Gastrocnemius medialis (tissue), 4 donors: Measurements from ENCODE around the gene SLC30A2. TPM values are rescaled to one million over a fixed set of nuclear protein-coding genes. Genes with fewer than 3 reads are reported as not detected.

ENCODE experiments used
- ATAC-seq, 2 donors: fragments of 150-250 bp; one replicate each; pipeline ENCODE4 v1.9.1; 2016
- DNase-seq, 2 donors: peaks; one replicate each; pipeline ENCODE4 v3.0.0-alpha.2; 2019
- H3K27ac ChIP-seq, 4 donors: fragments of 200-600 bp; sonication (generic); 1 replicate in 1 of 4; 2 replicates in 3 of 4; pipeline ENCODE4 v1.5.1; 2016 to 2018; ENCODE audit warnings: mild to moderate bottlenecking in 2 of 4, moderate library complexity in 1 of 4
- H3K27me3 ChIP-seq, 3 donors: fragments of 200-600 bp; sonication (generic) in 2 of 3; 1 replicate in 1 of 3; 2 replicates in 2 of 3; pipeline versions ENCODE4 v1.5.1 to v1.6.0; 2016 to 2019; ENCODE audit warnings: mild to moderate bottlenecking in 1 of 3, moderate library complexity in 1 of 3
- H3K36me3 ChIP-seq, 2 donors: fragments of 200-600 bp; sonication (generic) in 1 of 2; one replicate each; pipeline ENCODE4 v1.5.1; 2017 to 2018
- H3K4me1 ChIP-seq, 2 donors: fragments of 200-600 bp; sonication (generic) in 1 of 2; one replicate each; pipeline ENCODE4 v1.5.1; 2016 to 2017; ENCODE audit warnings: mild to moderate bottlenecking in 2 of 2
- H3K4me3 ChIP-seq, 4 donors: fragments of 200-600 bp; sonication (generic) in 3 of 4; 1 replicate in 1 of 4; 2 replicates in 3 of 4; pipeline ENCODE4 v1.5.1; 2016 to 2019; ENCODE audit warnings: mild to moderate bottlenecking in 2 of 4
- H3K9me3 ChIP-seq, 3 donors: fragments of 200-600 bp; sonication (generic) in 2 of 3; 1 replicate in 1 of 3; 2 replicates in 2 of 3; pipeline ENCODE4 v1.5.1; 2016 to 2019
- POLR2A ChIP-seq, 2 donors: fragments of 450-650 bp; IDR thresholded peaks; one replicate each; pipeline ENCODE4 v1.6.1; 2017; ENCODE audit warnings: antibody characterized with exemption in 2 of 2, mild to moderate bottlenecking in 2 of 2, moderate library complexity in 2 of 2
- in situ Hi-C, 4 donors: fragments of 200-750 bp; cut with MboI; loops; one replicate each; pipeline versions ENCODE4 v1.15.0 to v1.8.0; 2017; ENCODE audit warnings: low sequenced_read_pairs in 4 of 4
- intact Hi-C: fragments of 100-400 bp; cut with DNase I; formaldehyde crosslinking; loops from one replicate; pipeline ENCODE4 v1.15.1; 2023; ENCODE audit warnings: low total_unique reads
- total RNA-seq, 4 donors: library from RNA; depleted of rRNA; stranded (reverse); fragments of >200 nt; gene quantifications; one replicate each; pipeline versions ENCODE4 v1.1.0 to v1.2.3, GENCODE V29; 2016
- TF ChIP-seq, protein P1 (sequence below), 5 experiments: fragments of 450-650 bp in 3 of 5; fragments of 200-600 bp in 2 of 5; sonication (generic) in 2 of 5; IDR thresholded peaks in 4 of 5; conservative IDR thresholded peaks in 1 of 5; 1 replicate in 4 of 5; 2 replicates in 1 of 5; pipeline ENCODE4 v1.5.1; 2016 to 2019; ENCODE audit warnings: antibody characterized with exemption in 5 of 5, mild to moderate bottlenecking in 3 of 5, moderate library complexity in 3 of 5

Gene SLC30A2
- total RNA-seq, 4 donors from 2014 or later = 1.2 to 5.2 (median 3.1) TPM

DNA sequence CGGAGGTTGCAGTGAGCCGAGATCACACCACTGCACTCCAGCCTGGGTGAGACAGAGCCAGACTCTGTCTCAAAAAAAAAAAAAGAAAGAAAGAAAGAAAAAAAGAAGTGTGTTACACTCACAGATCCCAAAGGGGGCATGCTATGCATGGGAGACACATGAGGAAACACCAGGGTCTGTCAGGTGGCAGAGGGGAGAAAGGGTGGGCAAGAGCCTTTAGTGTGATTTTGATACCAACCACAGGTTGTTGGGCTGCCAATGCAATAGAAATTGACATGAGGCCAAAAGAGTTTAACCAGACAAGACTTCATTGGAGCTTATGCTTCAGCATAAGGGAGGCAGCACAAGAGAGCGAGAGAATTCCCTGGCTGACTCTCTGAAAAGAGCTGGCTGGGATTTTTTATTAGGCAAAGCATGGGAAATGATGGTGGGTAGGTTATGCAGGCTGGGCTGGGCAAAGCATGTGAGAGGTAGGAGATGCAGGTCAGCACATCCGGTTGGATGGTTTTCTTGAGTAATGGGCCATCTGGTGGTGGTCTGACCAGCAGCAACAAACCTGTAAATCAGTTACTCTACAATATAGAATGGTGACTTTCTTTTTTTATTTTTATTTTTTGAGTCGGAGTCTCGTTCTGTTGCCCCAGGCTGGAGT lies 36.0 kb downstream of the SLC30A2 start:
- no peaks in the 10 kb centered on the region for H3K36me3 ChIP-seq
- intact Hi-C loops = no loop called here

DNA sequence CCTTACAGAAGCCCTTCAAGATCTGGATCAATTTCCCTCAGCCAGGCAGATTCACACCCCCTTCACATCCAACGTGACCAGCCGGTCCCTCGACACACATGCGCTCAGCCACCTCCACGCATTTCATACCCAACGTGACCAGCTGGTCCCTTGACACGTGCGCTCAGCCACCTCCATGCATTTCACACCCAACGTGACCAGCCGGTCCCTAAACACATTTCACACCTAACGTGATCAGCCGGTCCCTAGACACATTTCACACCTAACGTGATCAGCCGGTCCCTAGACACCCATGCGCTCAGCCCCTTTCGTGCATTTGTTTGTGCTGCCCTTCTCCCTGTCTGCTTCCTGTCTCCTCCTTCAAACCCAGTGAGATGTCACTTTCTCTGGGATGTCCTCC lies 39.2 kb downstream of the SLC30A2 start:
- H3K4me3 ChIP-seq = no peak overlapping the region
- no peak overlapping the region for H3K27ac ChIP-seq
- in situ Hi-C loops (no loop called here), intact Hi-C loops (no loop called here)
- no peak for DNase-seq
- TF ChIP-seq POLR2A (IDR thresholded peaks at IDR 0.05) = no peak
- TF ChIP-seq, protein P1, sequence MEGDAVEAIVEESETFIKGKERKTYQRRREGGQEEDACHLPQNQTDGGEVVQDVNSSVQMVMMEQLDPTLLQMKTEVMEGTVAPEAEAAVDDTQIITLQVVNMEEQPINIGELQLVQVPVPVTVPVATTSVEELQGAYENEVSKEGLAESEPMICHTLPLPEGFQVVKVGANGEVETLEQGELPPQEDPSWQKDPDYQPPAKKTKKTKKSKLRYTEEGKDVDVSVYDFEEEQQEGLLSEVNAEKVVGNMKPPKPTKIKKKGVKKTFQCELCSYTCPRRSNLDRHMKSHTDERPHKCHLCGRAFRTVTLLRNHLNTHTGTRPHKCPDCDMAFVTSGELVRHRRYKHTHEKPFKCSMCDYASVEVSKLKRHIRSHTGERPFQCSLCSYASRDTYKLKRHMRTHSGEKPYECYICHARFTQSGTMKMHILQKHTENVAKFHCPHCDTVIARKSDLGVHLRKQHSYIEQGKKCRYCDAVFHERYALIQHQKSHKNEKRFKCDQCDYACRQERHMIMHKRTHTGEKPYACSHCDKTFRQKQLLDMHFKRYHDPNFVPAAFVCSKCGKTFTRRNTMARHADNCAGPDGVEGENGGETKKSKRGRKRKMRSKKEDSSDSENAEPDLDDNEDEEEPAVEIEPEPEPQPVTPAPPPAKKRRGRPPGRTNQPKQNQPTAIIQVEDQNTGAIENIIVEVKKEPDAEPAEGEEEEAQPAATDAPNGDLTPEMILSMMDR (IDR thresholded peaks at IDR 0.05 in 4 of 5, conservative IDR thresholded peaks at IDR 0.05 in 1 of 5) = no peak
- H3K4me1 ChIP-seq = no peaks in the 10 kb centered on the region
- ATAC-seq = no peak
- no peaks in the 10 kb centered on the region for H3K27me3 ChIP-seq
- no peaks in the 10 kb centered on the region for H3K36me3 ChIP-seq
- H3K9me3 ChIP-seq = no peaks in the 10 kb centered on the region

More for the DNA sequence above, 36.0 kb downstream of the SLC30A2 start:
- no peak overlapping the region for H3K27ac ChIP-seq
- no peak for DNase-seq
- TF ChIP-seq, protein P1 (IDR thresholded peaks at IDR 0.05 in 4 of 5, conservative IDR thresholded peaks at IDR 0.05 in 1 of 5) = no peak
- no peak for TF ChIP-seq POLR2A (IDR thresholded peaks at IDR 0.05)
- no peaks in the 10 kb centered on the region for H3K4me1 ChIP-seq
- ATAC-seq = no peak
- H3K27me3 ChIP-seq = no peaks in the 10 kb centered on the region
- no peak overlapping the region for H3K4me3 ChIP-seq
- in situ Hi-C loops = no loop called here
- H3K9me3 ChIP-seq = no peaks in the 10 kb centered on the region

DNA sequence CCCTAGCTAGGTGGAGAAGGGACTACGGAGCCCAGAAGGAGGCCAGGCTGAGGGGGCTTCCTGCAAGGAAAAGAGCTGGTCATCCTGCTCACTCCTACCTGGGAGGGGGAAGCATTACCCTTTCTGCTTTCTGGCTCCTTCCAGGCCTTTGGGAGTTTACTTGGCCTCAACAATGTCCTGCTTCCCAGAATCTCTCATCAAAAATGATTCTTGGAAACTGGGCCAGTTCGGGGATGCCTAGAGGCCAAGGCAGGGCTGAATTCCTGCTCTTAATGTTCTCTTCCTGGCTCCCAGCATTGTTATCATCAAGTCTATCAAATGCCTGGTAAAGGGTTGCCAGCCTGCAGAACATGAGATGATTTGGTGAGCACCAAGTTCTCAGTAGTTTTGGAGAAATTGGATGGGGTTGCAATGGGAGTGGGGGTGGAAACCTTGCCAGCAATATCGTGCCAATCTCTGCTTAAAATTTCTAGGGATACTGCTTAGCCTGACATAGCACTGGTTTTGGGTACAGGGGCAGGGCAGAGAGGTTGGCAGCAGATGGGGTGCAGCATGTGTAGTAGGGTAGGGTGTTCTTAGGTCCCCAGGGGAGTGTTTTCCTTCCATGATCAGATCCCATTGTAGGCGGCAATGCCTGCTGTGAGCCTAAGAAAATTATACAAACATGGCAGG lies 40.3 kb downstream of the SLC30A2 start:
- in situ Hi-C loops (no loop called here), intact Hi-C loops (no loop called here)
- Histone ChIP-seq H3K4me1 (no peaks in the 10 kb centered on the region), H3K36me3 (no peaks in the 10 kb centered on the region), H3K4me3 (no peak overlapping the region), H3K27ac (no peak overlapping the region), H3K27me3 (no peaks in the 10 kb centered on the region), H3K9me3 (no peaks in the 10 kb centered on the region)
- DNase-seq = no peak
- TF ChIP-seq, protein P1 (IDR thresholded peaks at IDR 0.05 in 4 of 5, conservative IDR thresholded peaks at IDR 0.05 in 1 of 5) = no peak
- no peak for TF ChIP-seq POLR2A (IDR thresholded peaks at IDR 0.05)
- no peak for ATAC-seq

DNA sequence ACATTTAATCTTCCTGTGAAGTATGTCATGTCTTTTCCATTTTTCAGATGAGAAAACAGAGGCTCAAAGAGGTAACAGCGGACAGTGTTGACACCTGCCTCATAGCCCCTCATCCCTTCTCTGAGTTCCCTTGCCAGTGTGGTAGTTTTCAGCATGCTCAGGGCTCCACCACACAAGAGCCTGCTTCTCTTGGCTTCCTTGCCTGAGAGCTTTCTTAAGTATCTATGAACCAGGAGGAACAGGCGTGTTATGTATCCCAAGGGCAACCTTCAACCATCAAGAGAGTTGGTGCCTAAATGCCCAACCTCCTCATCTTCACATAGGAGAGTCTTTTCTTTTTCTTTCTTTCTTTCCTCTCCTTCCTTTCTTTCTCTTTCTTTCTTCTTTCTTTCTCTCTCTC lies 42.2 kb downstream of the SLC30A2 start:
- in situ Hi-C loops = loop anchor here in 1 of 4 donors (5.0 kb wide), 1 partner anchor 106 kb away; no protein-coding TSS in a partner anchor
- Histone ChIP-seq H3K27me3 (no peaks in the 10 kb centered on the region), H3K27ac (no peak overlapping the region), H3K4me3 (no peak overlapping the region), H3K36me3 (no peaks in the 10 kb centered on the region), H3K4me1 (peaks cover 0 to under 1% of the 10 kb centered on the region in 2 donors), H3K9me3 (no peaks in the 10 kb centered on the region)
- ATAC-seq (no peak), DNase-seq (no peak)
- intact Hi-C loops = no loop called here
- no peak for TF ChIP-seq POLR2A (IDR thresholded peaks at IDR 0.05)
- TF ChIP-seq, protein P1 (IDR thresholded peaks at IDR 0.05 in 4 of 5, conservative IDR thresholded peaks at IDR 0.05 in 1 of 5) = no peak
